Measurements from ENCODE around the gene DTNA.

GRCh38 chr18:34844732-34845459 is 134.8 kb downstream of the DTNA start:
- TF ChIP-seq GATA2 (IDR thresholded peaks at IDR 0.05; ENCODE audit: low read depth, low read length) (no peak), GATA3 (IDR thresholded peaks at IDR 0.05; ENCODE audit: low read depth, low read length) (no peak)

Data from SH-SY5Y (cell line).